Loucy (cell line): Measurements from ENCODE around the gene TNIP3.
"Not testable (repeated sequence)": the region's sequence is repeated elsewhere in the genome, so short reads cannot be mapped to it uniquely, and the experiment has no call there.

Source experiments
- H2AFZ ChIP-seq: fragments of 200-600 bp; sonication (generic); 2 replicates; pipeline ENCODE4 v1.6.0; 2016; ENCODE audit warnings: antibody characterized with exemption, mild to moderate bottlenecking, low read length, moderate library complexity
- H3F3A ChIP-seq: fragments of 200-600 bp; 2 replicates; pipeline ENCODE4 v1.6.0; 2016; ENCODE audit warnings: antibody characterized with exemption, low read depth, mild to moderate bottlenecking
- H3K27me3 ChIP-seq: fragments of 200-600 bp; sonication (generic); 2 replicates; pipeline ENCODE4 v1.6.1; 2014; ENCODE audit warnings: low read length, mild to moderate bottlenecking; ENCODE audit not compliant: insufficient read depth, poor library complexity, severe bottlenecking
- H3K36me3 ChIP-seq: fragments of 200-600 bp; sonication (generic); 2 replicates; pipeline ENCODE4 v1.6.1; 2016; ENCODE audit warnings: low read length; ENCODE audit not compliant: insufficient read depth
- H3K4me1 ChIP-seq: fragments of 200-600 bp; sonication (generic); 2 replicates; pipeline ENCODE4 v1.5.1; 2014; ENCODE audit warnings: low read length, mild to moderate bottlenecking; ENCODE audit not compliant: insufficient read depth, poor library complexity, severe bottlenecking
- H3K4me2 ChIP-seq: fragments of 200-600 bp; sonication (generic); 2 replicates; pipeline ENCODE4 v1.6.0; 2014; ENCODE audit warnings: antibody characterized with exemption, low read length, low read depth, mild to moderate bottlenecking; ENCODE audit not compliant: poor library complexity, severe bottlenecking
- H3K4me3 ChIP-seq: fragments of 200-600 bp; sonication (generic); 2 replicates; pipeline ENCODE4 v1.5.1; 2014; ENCODE audit warnings: low read length, mild to moderate bottlenecking, mixed read lengths; ENCODE audit not compliant: poor library complexity, severe bottlenecking
- H3K79me2 ChIP-seq: fragments of 200-600 bp; sonication (generic); 2 replicates; pipeline ENCODE4 v1.6.1; 2014; ENCODE audit warnings: low read length; ENCODE audit not compliant: insufficient read depth
- H3K9ac ChIP-seq: fragments of 200-600 bp; sonication (generic); 2 replicates; pipeline ENCODE4 v1.6.0; 2014; ENCODE audit warnings: mild to moderate bottlenecking, low read depth, low read length, moderate library complexity; ENCODE audit not compliant: poor library complexity, severe bottlenecking
- H3K9me2 ChIP-seq: fragments of 200-600 bp; sonication (generic); replicated peaks from 2 replicates; pipeline ENCODE4 v1.6.1; 2016; ENCODE audit warnings: low read depth, low read length, mixed read lengths
- H3K9me3 ChIP-seq: fragments of 200-600 bp; sonication (generic); 2 replicates; pipeline ENCODE4 v1.6.1; 2014; ENCODE audit warnings: mild to moderate bottlenecking, antibody characterized with exemption, low read length, low read depth; ENCODE audit not compliant: insufficient read depth
- H4K20me1 ChIP-seq: fragments of 200-600 bp; sonication (generic); 2 replicates; pipeline ENCODE4 v1.6.0; 2014; ENCODE audit warnings: antibody characterized with exemption, low read length, mild to moderate bottlenecking; ENCODE audit not compliant: insufficient read depth, poor library complexity, severe bottlenecking
- EZH2phosphoT487 ChIP-seq: fragments of 200-600 bp; IDR thresholded peaks from 2 replicates; pipeline ENCODE4 v1.6.1; 2018; ENCODE audit warnings: antibody characterized with exemption, mild to moderate bottlenecking, moderate library complexity, borderline replicate concordance
- TF ChIP-seq, protein P1 (sequence below): fragments of 200-600 bp; sonication (generic); conservative IDR thresholded peaks from 2 replicates; pipeline ENCODE4 v1.5.1; 2014; ENCODE audit warnings: mild to moderate bottlenecking, antibody characterized with exemption, low read length

TNIP3 gene

DNA sequence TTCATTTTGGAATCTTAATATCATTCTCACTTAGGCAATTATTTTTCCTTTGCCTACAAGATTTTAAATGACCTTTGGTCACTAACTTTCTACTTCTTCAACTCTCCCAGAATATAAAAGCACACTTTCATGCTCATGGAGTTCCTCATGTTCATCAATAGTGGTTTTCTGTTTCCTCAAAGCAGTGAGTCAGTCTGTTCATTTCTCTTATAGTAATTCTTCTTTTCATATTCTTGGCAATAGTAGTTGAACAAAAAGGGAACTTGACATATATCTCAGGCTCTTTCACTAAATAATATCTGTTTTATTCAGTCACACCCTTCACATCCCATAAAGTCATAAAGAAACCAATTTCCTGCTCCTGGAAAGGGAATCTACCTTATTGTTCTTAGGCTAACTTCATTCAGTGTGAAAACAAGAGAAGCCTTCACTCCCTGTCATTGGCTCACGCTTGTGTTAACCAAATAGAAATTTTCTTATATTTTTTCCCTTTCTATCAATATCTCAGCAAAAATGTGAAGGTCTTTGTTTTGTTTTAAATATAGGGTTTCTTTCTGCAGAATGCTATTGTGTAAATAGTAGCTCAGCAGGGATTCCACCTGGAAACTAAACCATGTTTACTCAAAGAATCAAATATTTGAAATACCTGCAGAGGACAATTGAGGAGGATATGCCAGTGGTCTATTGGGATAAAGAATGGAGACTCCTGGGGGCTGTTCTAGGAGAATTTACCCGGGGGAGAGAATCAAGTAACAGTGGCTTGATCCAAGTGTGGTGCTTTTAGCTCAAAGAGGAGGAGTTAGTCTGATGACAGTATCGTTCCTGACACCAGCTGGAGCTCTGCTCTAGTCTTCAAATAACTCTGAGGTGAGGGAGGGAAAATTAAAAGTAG is 13.4 kb upstream of the TNIP3 start:
- H3K9me2 ChIP-seq, result no peaks in the 10 kb centered on the region
- no peak for TF ChIP-seq EZH2phosphoT487
- TF ChIP-seq, protein P1, sequence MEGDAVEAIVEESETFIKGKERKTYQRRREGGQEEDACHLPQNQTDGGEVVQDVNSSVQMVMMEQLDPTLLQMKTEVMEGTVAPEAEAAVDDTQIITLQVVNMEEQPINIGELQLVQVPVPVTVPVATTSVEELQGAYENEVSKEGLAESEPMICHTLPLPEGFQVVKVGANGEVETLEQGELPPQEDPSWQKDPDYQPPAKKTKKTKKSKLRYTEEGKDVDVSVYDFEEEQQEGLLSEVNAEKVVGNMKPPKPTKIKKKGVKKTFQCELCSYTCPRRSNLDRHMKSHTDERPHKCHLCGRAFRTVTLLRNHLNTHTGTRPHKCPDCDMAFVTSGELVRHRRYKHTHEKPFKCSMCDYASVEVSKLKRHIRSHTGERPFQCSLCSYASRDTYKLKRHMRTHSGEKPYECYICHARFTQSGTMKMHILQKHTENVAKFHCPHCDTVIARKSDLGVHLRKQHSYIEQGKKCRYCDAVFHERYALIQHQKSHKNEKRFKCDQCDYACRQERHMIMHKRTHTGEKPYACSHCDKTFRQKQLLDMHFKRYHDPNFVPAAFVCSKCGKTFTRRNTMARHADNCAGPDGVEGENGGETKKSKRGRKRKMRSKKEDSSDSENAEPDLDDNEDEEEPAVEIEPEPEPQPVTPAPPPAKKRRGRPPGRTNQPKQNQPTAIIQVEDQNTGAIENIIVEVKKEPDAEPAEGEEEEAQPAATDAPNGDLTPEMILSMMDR, result no peak
- H4K20me1 ChIP-seq, result no peaks in the 10 kb centered on the region
- H3K36me3 ChIP-seq, result no peaks in the 10 kb centered on the region
- no peak overlapping the region for H3K4me2 ChIP-seq
- H3K27me3 ChIP-seq, result no peaks in the 10 kb centered on the region
- no peak overlapping the region for H3K9ac ChIP-seq
- no peak overlapping the region for H3K4me3 ChIP-seq
- peaks cover 12% of the 10 kb centered on the region for H3K4me1 ChIP-seq
- H3K9me3 ChIP-seq, result no peaks in the 10 kb centered on the region
- H2AFZ ChIP-seq, result no peak overlapping the region
- H3F3A ChIP-seq, result no peaks in the 10 kb centered on the region
- H3K79me2 ChIP-seq, result no peaks in the 10 kb centered on the region

DNA sequence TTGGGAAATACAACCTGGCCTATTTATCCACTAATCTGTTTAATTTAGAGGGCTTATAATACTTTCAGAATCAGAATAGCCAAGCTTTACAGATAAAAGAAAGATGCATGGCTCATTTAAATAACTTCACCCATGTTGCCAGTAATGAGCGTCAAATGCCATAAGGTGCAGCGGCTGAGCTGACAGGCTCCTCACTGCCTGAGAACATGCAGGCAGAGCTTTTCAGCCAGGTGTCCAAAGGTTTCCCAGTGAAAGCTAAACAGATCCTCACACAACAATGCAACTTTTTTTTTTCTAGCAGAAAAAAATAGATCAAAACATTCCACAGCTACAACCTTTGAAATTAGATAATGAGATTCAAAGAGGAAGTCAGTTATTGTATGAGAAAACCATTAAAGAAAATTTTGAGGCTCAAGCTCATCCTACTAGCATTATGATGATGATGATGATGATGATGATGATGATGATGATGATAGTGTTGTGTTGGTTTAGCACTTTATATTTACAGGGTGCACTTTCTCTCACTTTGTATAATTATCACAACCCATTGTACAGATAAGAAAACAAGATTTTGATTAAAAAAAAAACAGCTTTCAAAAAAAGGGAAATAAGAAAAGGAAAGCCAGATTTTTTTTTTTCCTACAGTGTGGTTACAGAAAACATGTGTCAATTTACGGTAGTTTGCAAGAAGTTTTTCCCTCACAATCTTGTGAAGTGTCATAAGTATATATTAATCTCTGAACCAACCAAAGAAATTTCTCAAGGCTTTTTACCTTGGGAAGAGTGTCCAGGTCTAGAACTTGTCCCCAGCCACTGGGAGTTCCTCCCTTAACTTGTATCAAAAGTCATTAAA is 12.2 kb upstream of the TNIP3 start:
- H3K9me2 ChIP-seq, result no peaks in the 10 kb centered on the region
- H4K20me1 ChIP-seq, result no peaks in the 10 kb centered on the region
- H3K79me2 ChIP-seq, result no peaks in the 10 kb centered on the region
- H3K4me3 ChIP-seq, result no peak overlapping the region
- no peak overlapping the region for H3K9ac ChIP-seq
- H3K4me2 ChIP-seq, result no peak overlapping the region
- peaks cover 2% of the 10 kb centered on the region for H3K4me1 ChIP-seq
- no peak overlapping the region for H2AFZ ChIP-seq
- H3K9me3 ChIP-seq, result no peaks in the 10 kb centered on the region
- no peaks in the 10 kb centered on the region for H3F3A ChIP-seq
- no peaks in the 10 kb centered on the region for H3K36me3 ChIP-seq
- H3K27me3 ChIP-seq, result no peaks in the 10 kb centered on the region
- no peak for TF ChIP-seq EZH2phosphoT487
- TF ChIP-seq, protein P1, result no peak

DNA sequence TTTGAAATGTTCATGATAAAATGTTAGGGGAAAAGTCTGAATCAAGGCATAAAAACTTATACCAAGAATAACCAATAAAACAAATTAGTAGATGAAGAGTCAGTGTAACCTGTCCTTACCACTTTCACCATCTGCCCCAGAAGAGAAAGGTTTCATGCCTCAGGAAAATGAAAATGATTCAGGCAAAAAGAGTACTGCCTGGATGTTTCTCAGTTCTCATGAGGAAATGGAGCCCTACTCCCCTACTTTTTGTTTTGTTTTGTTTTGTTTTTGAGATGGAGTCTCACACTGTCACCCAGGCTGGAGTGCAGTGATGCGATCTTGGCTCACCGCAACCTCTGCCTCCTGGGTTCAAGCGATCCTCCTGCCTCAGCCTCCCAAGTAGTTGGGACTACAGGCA is 7.4 kb upstream of the TNIP3 start:
- H2AFZ ChIP-seq, H3K4me3 ChIP-seq, H3K9me3 ChIP-seq, H3K79me2 ChIP-seq, H4K20me1 ChIP-seq, H3K27me3 ChIP-seq, H3K4me1 ChIP-seq, H3K9me2 ChIP-seq, H3F3A ChIP-seq, H3K4me2 ChIP-seq, H3K9ac ChIP-seq, H3K36me3 ChIP-seq: not testable (repeated sequence)
